Measurements from ENCODE around the gene NPHP4. TPM values are rescaled to one million over a fixed set of nuclear protein-coding genes. Genes with fewer than 3 reads are reported as not detected.

The NPHP4 gene
- total RNA-seq, 2 experiments from 2014 or later: 6.2 to 7.7 TPM

DNA sequence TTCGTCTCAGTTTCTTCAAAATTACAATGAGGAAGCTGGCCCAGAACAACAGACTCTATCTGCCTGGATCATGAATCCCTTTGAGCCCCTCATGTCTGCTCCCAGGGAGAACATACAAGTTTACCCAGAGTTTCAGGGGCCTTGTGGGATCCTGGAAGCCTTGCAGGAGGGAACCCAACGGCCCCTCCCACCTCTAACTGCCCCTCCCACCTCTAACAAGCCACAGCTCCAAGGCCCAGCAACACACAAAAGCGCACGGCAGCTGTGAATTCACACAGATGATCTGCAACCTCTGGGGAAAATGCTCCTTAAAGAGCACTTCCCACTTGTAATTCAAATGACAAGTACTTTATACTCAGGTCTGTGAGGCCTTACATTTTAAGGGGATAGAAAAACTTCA is 113.3 kb downstream of the NPHP4 start:
- H3K4me1 ChIP-seq (ENCODE audit: insufficient read depth, low read length): no peaks in the 10 kb centered on the region
- Mint-ChIP-seq H3K4me1 (ENCODE audit: low read depth) (no peaks in the 10 kb centered on the region), H3K27me3 (no peaks in the 10 kb centered on the region), H3K27ac (no peak overlapping the region), H3K9me3 (no peaks in the 10 kb centered on the region), H3K36me3 (ENCODE audit: low read depth) (peaks cover 34% of the 10 kb centered on the region), H3K4me3 (no peak overlapping the region)
- DNase-seq (no peak), ATAC-seq (ENCODE audit: poor library complexity) (no peak)
- peaks cover 0 to 15% of the 10 kb centered on the region in 2 experiments for H3K9me3 ChIP-seq (ENCODE audit: control insufficient read depth in 1 of 2, insufficient read depth in 1 of 2, low read length in 2 of 2)
- no peaks in the 10 kb centered on the region for H3K27me3 ChIP-seq (ENCODE audit: control insufficient read depth in 1 of 2, insufficient read depth in 2 of 2, low read length in 2 of 2)
- TF ChIP-seq, protein P1, sequence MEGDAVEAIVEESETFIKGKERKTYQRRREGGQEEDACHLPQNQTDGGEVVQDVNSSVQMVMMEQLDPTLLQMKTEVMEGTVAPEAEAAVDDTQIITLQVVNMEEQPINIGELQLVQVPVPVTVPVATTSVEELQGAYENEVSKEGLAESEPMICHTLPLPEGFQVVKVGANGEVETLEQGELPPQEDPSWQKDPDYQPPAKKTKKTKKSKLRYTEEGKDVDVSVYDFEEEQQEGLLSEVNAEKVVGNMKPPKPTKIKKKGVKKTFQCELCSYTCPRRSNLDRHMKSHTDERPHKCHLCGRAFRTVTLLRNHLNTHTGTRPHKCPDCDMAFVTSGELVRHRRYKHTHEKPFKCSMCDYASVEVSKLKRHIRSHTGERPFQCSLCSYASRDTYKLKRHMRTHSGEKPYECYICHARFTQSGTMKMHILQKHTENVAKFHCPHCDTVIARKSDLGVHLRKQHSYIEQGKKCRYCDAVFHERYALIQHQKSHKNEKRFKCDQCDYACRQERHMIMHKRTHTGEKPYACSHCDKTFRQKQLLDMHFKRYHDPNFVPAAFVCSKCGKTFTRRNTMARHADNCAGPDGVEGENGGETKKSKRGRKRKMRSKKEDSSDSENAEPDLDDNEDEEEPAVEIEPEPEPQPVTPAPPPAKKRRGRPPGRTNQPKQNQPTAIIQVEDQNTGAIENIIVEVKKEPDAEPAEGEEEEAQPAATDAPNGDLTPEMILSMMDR (IDR thresholded peaks at IDR 0.05): no peak
- intact Hi-C loops (cut with DNase I, micrococcal nuclease): no loop called here
- POLR2A ChIA-PET: no interaction called here
- CTCF ChIA-PET: no interaction called here
- H3K27ac ChIP-seq (ENCODE audit: low read depth in 1 of 2, low read length in 2 of 2): no peak overlapping the region
- H3K36me3 ChIP-seq (ENCODE audit: insufficient read depth, low read length): peaks cover 4% of the 10 kb centered on the region
- H3K4me3 ChIP-seq (ENCODE audit: low read length): no peak overlapping the region

DNA sequence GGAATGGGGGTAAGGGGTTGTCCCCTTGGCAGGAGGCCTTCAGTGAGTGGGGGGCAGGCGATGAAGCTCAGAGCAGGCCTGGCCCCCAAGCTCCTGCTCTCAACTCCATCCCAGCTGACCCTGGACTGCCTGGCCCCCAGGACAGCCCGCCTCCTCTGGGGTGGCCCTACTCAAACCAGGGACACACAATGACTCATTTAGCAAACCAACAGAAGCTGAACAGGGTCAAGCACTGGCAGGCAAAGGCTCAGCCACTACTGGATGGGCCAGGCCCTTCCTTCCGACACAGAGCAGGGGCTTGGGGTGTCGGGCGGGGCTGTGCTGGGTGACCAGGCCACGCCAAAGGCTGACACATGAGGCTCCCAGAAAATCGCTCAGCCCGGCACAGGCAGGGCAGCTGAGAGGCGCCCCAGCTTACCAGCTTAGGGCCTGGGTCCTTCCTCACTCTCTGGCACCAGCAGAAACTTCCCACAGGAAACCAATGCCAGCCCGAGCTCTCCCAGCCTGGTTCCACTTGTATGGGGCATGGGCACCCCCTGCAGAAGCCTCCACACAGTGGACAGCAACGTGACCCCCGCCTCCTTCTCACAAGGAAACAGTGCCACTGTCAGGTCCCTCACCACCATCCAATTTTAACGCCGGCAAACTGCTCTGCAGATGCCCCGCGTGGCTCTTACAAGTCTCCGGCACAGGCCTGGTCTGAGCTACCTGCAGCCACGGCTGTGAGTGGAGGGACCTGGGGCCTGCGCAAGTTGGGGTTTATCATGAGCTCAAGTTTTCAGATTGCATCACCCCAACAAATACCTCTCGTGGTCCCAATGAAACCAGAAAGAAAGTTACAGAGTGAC is 114.3 kb downstream of the NPHP4 start:
- DNase-seq (no peak), ATAC-seq (ENCODE audit: poor library complexity) (no peak)
- H3K36me3 ChIP-seq (ENCODE audit: insufficient read depth, low read length): peaks cover 5% of the 10 kb centered on the region
- H3K4me3 ChIP-seq (ENCODE audit: low read length): no peak overlapping the region
- no peaks in the 10 kb centered on the region for H3K27me3 Mint-ChIP-seq
- H3K4me1 Mint-ChIP-seq (ENCODE audit: low read depth): no peaks in the 10 kb centered on the region
- no peaks in the 10 kb centered on the region for H3K4me1 ChIP-seq (ENCODE audit: insufficient read depth, low read length)
- no peaks in the 10 kb centered on the region for H3K27me3 ChIP-seq (ENCODE audit: control insufficient read depth in 1 of 2, insufficient read depth in 2 of 2, low read length in 2 of 2)
- intact Hi-C loops (cut with DNase I, micrococcal nuclease): no loop called here
- no peaks in the 10 kb centered on the region for H3K9me3 Mint-ChIP-seq
- CTCF ChIA-PET: no interaction called here
- no peak overlapping the region for H3K27ac ChIP-seq (ENCODE audit: low read depth in 1 of 2, low read length in 2 of 2)
- peaks cover 0 to 15% of the 10 kb centered on the region in 2 experiments for H3K9me3 ChIP-seq (ENCODE audit: control insufficient read depth in 1 of 2, insufficient read depth in 1 of 2, low read length in 2 of 2)
- no peak overlapping the region for H3K4me3 Mint-ChIP-seq
- H3K27ac Mint-ChIP-seq: no peak overlapping the region
- POLR2A ChIA-PET: no interaction called here
- TF ChIP-seq, protein P1 (IDR thresholded peaks at IDR 0.05): no peak
- peaks cover 39% of the 10 kb centered on the region for H3K36me3 Mint-ChIP-seq (ENCODE audit: low read depth)

DNA sequence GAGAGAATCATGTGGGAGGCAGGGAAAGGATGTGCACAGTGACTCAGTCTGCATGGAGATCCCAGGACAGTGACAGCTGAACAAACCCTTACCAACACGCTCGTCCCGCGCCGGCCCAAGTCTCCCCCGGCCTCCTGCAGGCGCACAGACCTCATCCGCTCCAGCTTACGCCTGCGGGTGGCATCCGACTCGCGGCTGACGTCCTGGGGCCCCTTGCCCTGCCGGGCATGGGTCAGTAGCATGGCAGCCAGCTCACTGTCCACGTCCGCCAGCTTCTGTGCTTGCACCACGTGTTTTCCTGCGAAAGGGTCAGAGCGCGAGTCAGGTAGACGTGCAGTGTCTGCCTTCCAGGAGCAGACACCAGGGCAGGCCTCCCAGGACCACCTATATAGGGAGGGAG is 115.2 kb downstream of the NPHP4 start:
- Mint-ChIP-seq H3K27me3 (no peaks in the 10 kb centered on the region), H3K9me3 (no peaks in the 10 kb centered on the region), H3K36me3 (ENCODE audit: low read depth) (peaks cover 32% of the 10 kb centered on the region), H3K4me3 (no peak overlapping the region), H3K4me1 (ENCODE audit: low read depth) (no peaks in the 10 kb centered on the region), H3K27ac (no peak overlapping the region)
- Histone ChIP-seq H3K4me3 (ENCODE audit: low read length) (no peak overlapping the region), H3K36me3 (ENCODE audit: insufficient read depth, low read length) (peaks cover 5% of the 10 kb centered on the region), H3K9me3 (ENCODE audit: control insufficient read depth in 1 of 2, insufficient read depth in 1 of 2, low read length in 2 of 2) (peaks cover 0 to 15% of the 10 kb centered on the region in 2 experiments), H3K4me1 (ENCODE audit: insufficient read depth, low read length) (no peaks in the 10 kb centered on the region), H3K27me3 (ENCODE audit: control insufficient read depth in 1 of 2, insufficient read depth in 2 of 2, low read length in 2 of 2) (no peaks in the 10 kb centered on the region), H3K27ac (ENCODE audit: low read depth in 1 of 2, low read length in 2 of 2) (no peak overlapping the region)
- TF ChIP-seq, protein P1 (IDR thresholded peaks at IDR 0.05): no peak
- ATAC-seq (ENCODE audit: poor library complexity) (no peak), DNase-seq (no peak)
- intact Hi-C loops (cut with DNase I, micrococcal nuclease): no loop called here
- CTCF ChIA-PET: no interaction called here
- POLR2A ChIA-PET: no interaction called here

Measured in CD4-positive, alpha-beta T cell (primary cell).